Body of pancreas (tissue), 4 donors: ENCODE measurements around the gene TRIM28. TPM values are rescaled to one million over a fixed set of nuclear protein-coding genes. Genes with fewer than 3 reads are reported as not detected.

Experiments
- ATAC-seq: fragments of 150-250 bp; one replicate; pipeline ENCODE4 v1.9.1; 2016
- DNase-seq, 4 donors: peaks; one replicate each; pipeline ENCODE4 v3.0.0-alpha.2; 2019
- H3K27ac ChIP-seq, 4 donors: fragments of 200-600 bp; sonication (generic); 1 replicate in 3 of 4; 2 replicates in 1 of 4; pipeline versions ENCODE4 v1.5.1 to v1.6.1; 2016 to 2019; ENCODE audit warnings: mild to moderate bottlenecking in 1 of 4, mixed read lengths in 1 of 4, moderate library complexity in 1 of 4
- H3K27me3 ChIP-seq, 2 donors: fragments of 200-600 bp; sonication (generic); one replicate each; pipeline ENCODE4 v1.6.0; 2016; ENCODE audit warnings: mild to moderate bottlenecking in 1 of 2
- H3K36me3 ChIP-seq, 2 donors: fragments of 200-600 bp; sonication (generic); replicated peaks in 1 of 2; 2 replicates each; pipeline ENCODE4 v1.5.1; 2016; ENCODE audit warnings: low read depth in 2 of 2; ENCODE audit not compliant: insufficient read depth in 1 of 2
- H3K4me1 ChIP-seq: fragments of 200-600 bp; sonication (generic); one replicate; pipeline ENCODE4 v1.6.0; 2016
- H3K4me3 ChIP-seq, 2 donors: fragments of 200-600 bp; sonication (generic); 1 replicate in 1 of 2; 2 replicates in 1 of 2; pipeline ENCODE4 v1.5.1; 2016 to 2019
- H3K9me3 ChIP-seq, 3 donors: fragments of 200-600 bp; sonication (generic); 1 replicate in 2 of 3; 2 replicates in 1 of 3; pipeline ENCODE4 v1.5.1; 2016
- CTCF ChIP-seq, 7 experiments: fragments of 450-650 bp in 4 of 7; fragments of 200-600 bp in 3 of 7; sonication (generic) in 3 of 7; IDR thresholded peaks; one replicate each; pipeline ENCODE4 v1.5.1; 2016 to 2019; ENCODE audit warnings: antibody characterized with exemption in 7 of 7
- POLR2A ChIP-seq, 3 donors: fragments of 450-650 bp; IDR thresholded peaks; one replicate each; pipeline ENCODE4 v1.6.1; 2016; ENCODE audit warnings: antibody characterized with exemption in 3 of 3, mild to moderate bottlenecking in 2 of 3
- WGBS, 2 donors: methylation state at CpG; one replicate each; pipeline ENCODE4 v1.1.5; 2017; 5-methylcytosine and 5-hydroxymethylcytosine counted together
- intact Hi-C: fragments of 100-400 bp; cut with DNase I; formaldehyde crosslinking; loops from one replicate; pipeline ENCODE4 v1.15.1; 2023
- total RNA-seq, 2 donors: library from RNA; depleted of rRNA; stranded (reverse); fragments of >200 nt; gene quantifications; one replicate each; pipeline ENCODE4 v1.1.0, GENCODE V29; 2016

Gene TRIM28
- total RNA-seq, 2 donors from 2014 or later, result 244 to 273 TPM

GRCh38 chr19:58513213-58513693, 30.6 kb upstream of the TRIM28 start:
- intact Hi-C loops, result no loop called here
- DNase-seq (no peak), ATAC-seq (peak; percentile 5)
- Histone ChIP-seq H3K27ac (peak overlapping the region in 3 of 4 donors; percentile 32 to 78 (median 54)), H3K4me1 (peaks cover 45% of the 10 kb centered on the region), H3K4me3 (no peak overlapping the region), H3K9me3 (no peaks in the 10 kb centered on the region), H3K36me3 (peaks cover 0 to 7% of the 10 kb centered on the region in 2 donors), H3K27me3 (no peaks in the 10 kb centered on the region)
- no peak for TF ChIP-seq CTCF (IDR thresholded peaks at IDR 0.05)
- no peak for TF ChIP-seq POLR2A (IDR thresholded peaks at IDR 0.05)
- 76 to 78% methylated on average over 6 to 10 of the region's 10 CpGs for WGBS, 2 donors

- TF ChIP-seq POLR2A (IDR thresholded peaks at IDR 0.05) (peak; percentile 14 to 55 (median 44)), CTCF (IDR thresholded peaks at IDR 0.05) (peak; percentile 68 to 96 (median 89))
- intact Hi-C loops, result no loop called here
- Histone ChIP-seq H3K36me3 (peaks cover 0 to 7% of the 10 kb centered on the region in 2 donors), H3K27ac (peak overlapping the region in 3 of 4 donors; percentile 32 to 78 (median 54)), H3K27me3 (no peaks in the 10 kb centered on the region), H3K9me3 (no peaks in the 10 kb centered on the region), H3K4me3 (peak overlapping the region in 1 of 2 donors; percentile 2), H3K4me1 (peaks cover 52% of the 10 kb centered on the region)
- WGBS, 2 donors, result 7 to 9% methylated on average over 26 to 66 of the region's 66 CpGs
- peak; percentile 93 for ATAC-seq
- DNase-seq, result peak; percentile 89 to 92 (median 91)
Measured at GRCh38 chr19:58513694-58514563, 29.9 kb upstream of the TRIM28 start.

GRCh38 chr19:58514564-58515022, 29.3 kb upstream of the TRIM28 start:
- Histone ChIP-seq H3K36me3 (peaks cover 0 to 7% of the 10 kb centered on the region in 2 donors), H3K4me1 (peaks cover 52% of the 10 kb centered on the region), H3K9me3 (no peaks in the 10 kb centered on the region), H3K27me3 (no peaks in the 10 kb centered on the region), H3K4me3 (peak overlapping the region in 1 of 2 donors; percentile 2), H3K27ac (peak overlapping the region in 2 of 4 donors; percentile 32 to 54)
- intact Hi-C loops, result no loop called here
- DNase-seq, result no peak
- WGBS, 2 donors, result 46 to 70% methylated on average over 2 to 3 of the region's 3 CpGs
- TF ChIP-seq POLR2A (IDR thresholded peaks at IDR 0.05) (no peak), CTCF (IDR thresholded peaks at IDR 0.05) (no peak)
- ATAC-seq, result no peak

- DNase-seq, result no peak
Measured at GRCh38 chr19:58515259-58515658, 28.6 kb upstream of the TRIM28 start.

More at GRCh38 chr19:58515259-58515658, 28.6 kb upstream of the TRIM28 start:
- H3K4me1 ChIP-seq, result peaks cover 54% of the 10 kb centered on the region
- H3K27ac ChIP-seq, result no peak overlapping the region
- peaks cover 0 to 7% of the 10 kb centered on the region in 2 donors for H3K36me3 ChIP-seq
- WGBS, 2 donors, result 83 to 96% methylated on average over 2 of the region's 2 CpGs
- H3K4me3 ChIP-seq, result no peak overlapping the region
- no peak for TF ChIP-seq CTCF (IDR thresholded peaks at IDR 0.05)
- no peaks in the 10 kb centered on the region for H3K9me3 ChIP-seq
- no peaks in the 10 kb centered on the region for H3K27me3 ChIP-seq
- no peak for ATAC-seq
- intact Hi-C loops, result no loop called here
